Measurements from ENCODE around the gene TMEM150B. TPM values are rescaled to one million over a fixed set of nuclear protein-coding genes. Genes with fewer than 3 reads are reported as not detected.

TMEM150B gene
- total and polyA plus RNA-seq, 4 donors: 0.81 to 3.3 (median 2.0) TPM

GRCh38 chr19:55305491-55305890 is 19.6 kb downstream of the TMEM150B start:
- TF ChIP-seq FOXA1 (IDR thresholded peaks at IDR 0.05) (no peak), TAF1 (conservative IDR thresholded peaks at IDR 0.05) (no peak), REST (IDR thresholded peaks at IDR 0.05) (no peak), MAX (IDR thresholded peaks at IDR 0.05) (no peak), SP1 (IDR thresholded peaks at IDR 0.05) (no peak), ATF3 (IDR thresholded peaks at IDR 0.05) (no peak), HNF4G (IDR thresholded peaks at IDR 0.05) (no peak)
- DNase-seq (ENCODE audit: low spot score): peak; percentile 63
- Histone ChIP-seq H3K27me3 (ENCODE audit: control insufficient read depth in 4 of 4, insufficient read depth in 4 of 4, low read length in 3 of 4) (no peaks in the 10 kb centered on the region), H3K4me3 (ENCODE audit: low read depth in 1 of 3, low read length in 3 of 3) (no peak overlapping the region), H3K4me1 (ENCODE audit: control insufficient read depth in 4 of 4, insufficient read depth in 4 of 4, low read length in 3 of 4) (peaks cover 0 to 7% (median 3%) of the 10 kb centered on the region in 4 donors), H3K36me3 (ENCODE audit: control insufficient read depth in 4 of 4, insufficient read depth in 3 of 4, low read depth in 1 of 4, low read length in 3 of 4) (no peaks in the 10 kb centered on the region), H3K27ac (ENCODE audit: low read depth in 1 of 2, low read length in 2 of 2) (no peak overlapping the region), H3K9me3 (ENCODE audit: control insufficient read depth in 4 of 4, low read length in 3 of 4) (no peaks in the 10 kb centered on the region), H3K9ac (ENCODE audit: low read depth in 1 of 2, low read length in 2 of 2) (no peak overlapping the region)
- 73% methylated on average over 9 of the region's 9 CpGs for WGBS

GRCh38 chr19:55304980-55305379 is 20.2 kb downstream of the TMEM150B start:
- WGBS: 74% methylated on average over 14 of the region's 14 CpGs
- H3K9ac ChIP-seq (ENCODE audit: low read depth in 1 of 2, low read length in 2 of 2): no peak overlapping the region
- H3K4me3 ChIP-seq (ENCODE audit: low read depth in 1 of 3, low read length in 3 of 3): no peak overlapping the region
- TF ChIP-seq GABPA (IDR thresholded peaks at IDR 0.05 in 1 of 2, conservative IDR thresholded peaks at IDR 0.05 in 1 of 2): no peak
- TF ChIP-seq REST (IDR thresholded peaks at IDR 0.05): no peak
- TF ChIP-seq HNF4A (conservative IDR thresholded peaks at IDR 0.05): no peak
- TF ChIP-seq CTCF (IDR thresholded peaks at IDR 0.05; ENCODE audit: low read depth, low read length, missing input control): no peak
- no peak for TF ChIP-seq NR2F2 (IDR thresholded peaks at IDR 0.05)
- TF ChIP-seq YY1 (IDR thresholded peaks at IDR 0.05): no peak
- no peak for TF ChIP-seq FOXA1 (IDR thresholded peaks at IDR 0.05)
- TF ChIP-seq MAX (IDR thresholded peaks at IDR 0.05): no peak
- TF ChIP-seq HNF4G (IDR thresholded peaks at IDR 0.05): no peak
- no peak for TF ChIP-seq TAF1 (conservative IDR thresholded peaks at IDR 0.05)
- TF ChIP-seq RXRA (IDR thresholded peaks at IDR 0.05): no peak
- no peak for TF ChIP-seq ATF3 (IDR thresholded peaks at IDR 0.05)
- no peak for TF ChIP-seq ZBTB33 (IDR thresholded peaks at IDR 0.05)
- no peak for TF ChIP-seq SP1 (IDR thresholded peaks at IDR 0.05)
- no peak for DNase-seq (ENCODE audit: low spot score)
- no peaks in the 10 kb centered on the region for H3K9me3 ChIP-seq (ENCODE audit: control insufficient read depth in 4 of 4, low read length in 3 of 4)
- H3K27me3 ChIP-seq (ENCODE audit: control insufficient read depth in 4 of 4, insufficient read depth in 4 of 4, low read length in 3 of 4): no peaks in the 10 kb centered on the region
- peaks cover 0 to 7% (median 3%) of the 10 kb centered on the region in 4 donors for H3K4me1 ChIP-seq (ENCODE audit: control insufficient read depth in 4 of 4, insufficient read depth in 4 of 4, low read length in 3 of 4)
- H3K27ac ChIP-seq (ENCODE audit: low read depth in 1 of 2, low read length in 2 of 2): no peak overlapping the region
- no peaks in the 10 kb centered on the region for H3K36me3 ChIP-seq (ENCODE audit: control insufficient read depth in 4 of 4, insufficient read depth in 3 of 4, low read depth in 1 of 4, low read length in 3 of 4)
